Activated CD4-positive, alpha-beta T cell treated with anti-CD3 and anti-CD28 coated beads for 36 hours (primary cell): ENCODE measurements around the gene DNM2. TPM values are rescaled to one million over a fixed set of nuclear protein-coding genes. Genes with fewer than 3 reads are reported as not detected.
A peak's percentile ranks its signal among the peaks of the same experiment; 100 is the strongest.

Source experiments
- ATAC-seq: fragments of 200-7000 bp; cut with Tn5 transposase; one replicate; pipeline ENCODE4 v1.10.0; 2021; ENCODE audit warnings: mild to moderate bottlenecking, moderate library complexity
- CTCF ChIA-PET: fragments of 350-600 bp; sonication (Branson Sonifier 250); formaldehyde crosslinking; loops from one replicate; lab custom pipeline; 2021; ENCODE audit warnings: antibody characterized with exemption; lab: Charles Lee
- POLR2A ChIA-PET: fragments of 350-600 bp; sonication (Branson Sonifier 250); formaldehyde crosslinking; loops from one replicate; lab custom pipeline; 2021; ENCODE audit warnings: antibody characterized with exemption, inconsistent platforms; lab: Charles Lee
- DNase-seq: peaks from one replicate; pipeline ENCODE4 v3.0.0-alpha.2; 2020
- H3K27ac Mint-ChIP-seq: one replicate; pipeline ENCODE4 v1.8.0; 2021; ENCODE audit warnings: mixed read lengths
- H3K27me3 Mint-ChIP-seq: one replicate; pipeline ENCODE4 v1.8.0; 2021; ENCODE audit warnings: mixed read lengths
- H3K36me3 Mint-ChIP-seq: one replicate; pipeline ENCODE4 v1.8.0; 2021; ENCODE audit warnings: low read depth, mixed read lengths
- H3K4me1 Mint-ChIP-seq: one replicate; pipeline ENCODE4 v1.8.0; 2021; ENCODE audit warnings: mixed read lengths
- H3K4me3 Mint-ChIP-seq: one replicate; pipeline ENCODE4 v1.8.0; 2021; ENCODE audit warnings: mild to moderate bottlenecking, moderate library complexity, mixed read lengths
- H3K9me3 Mint-ChIP-seq: one replicate; pipeline ENCODE4 v1.8.0; 2021; ENCODE audit warnings: low read depth, mixed read lengths
- intact Hi-C, 2 experiments: fragments of 100-400 bp; cut with DNase I in 1 of 2; cut with micrococcal nuclease in 1 of 2; formaldehyde crosslinking; loops; one replicate each; pipeline versions ENCODE4 v1.14.2 to v1.15.1; 2022 to 2024; cut with DNase I, micrococcal nuclease
- total RNA-seq, 2 experiments: library from RNA; stranded (reverse); gene quantifications; one replicate each; pipeline ENCODE4 v1.2.3, GENCODE V29; 2021

Gene DNM2
- total RNA-seq, 2 experiments from 2014 or later: 167 to 185 TPM

- intact Hi-C loops: no loop called here
- H3K4me1 Mint-ChIP-seq: peaks cover 5% of the 10 kb centered on the region
- CTCF ChIA-PET: interaction anchor here (2.7 kb wide), 1 partner anchor 10 kb away, joined by 12 read pairs; the partner anchor contains the start of gene DNM2
- no peak for DNase-seq
- H3K4me3 Mint-ChIP-seq: no peak overlapping the region
- H3K9me3 Mint-ChIP-seq: no peaks in the 10 kb centered on the region
- no peak overlapping the region for H3K27ac Mint-ChIP-seq
- POLR2A ChIA-PET: no interaction called here
- no peaks in the 10 kb centered on the region for H3K27me3 Mint-ChIP-seq
- peaks cover 33% of the 10 kb centered on the region for H3K36me3 Mint-ChIP-seq
- ATAC-seq: no peak
Observed at GRCh38 chr19:10706990-10707389, 10.9 kb upstream of the DNM2 start.

- DNase-seq (no peak), ATAC-seq (no peak)
- intact Hi-C loops: no loop called here
- POLR2A ChIA-PET: no interaction called here
- Mint-ChIP-seq H3K9me3 (no peaks in the 10 kb centered on the region), H3K4me3 (no peak overlapping the region), H3K36me3 (peaks cover 29% of the 10 kb centered on the region), H3K27me3 (no peaks in the 10 kb centered on the region), H3K27ac (no peak overlapping the region), H3K4me1 (peaks cover 3% of the 10 kb centered on the region)
- CTCF ChIA-PET: interaction anchor here (2.7 kb wide), 1 partner anchor 10 kb away, joined by 12 read pairs; the partner anchor contains the start of gene DNM2
Observed at GRCh38 chr19:10707440-10707839, 10.4 kb upstream of the DNM2 start.

GRCh38 chr19:10708291-10708690, 9.6 kb upstream of the DNM2 start:
- no peak for ATAC-seq
- CTCF ChIA-PET: interaction anchor here (0.8 to 1.3 kb wide), 2 partner anchors 33 to 126 kb away, joined by 3 to 4 read pairs; no protein-coding TSS in a partner anchor
- intact Hi-C loops: no loop called here
- Mint-ChIP-seq H3K4me3 (no peak overlapping the region), H3K4me1 (peaks cover 5% of the 10 kb centered on the region), H3K36me3 (peaks cover 31% of the 10 kb centered on the region), H3K9me3 (no peaks in the 10 kb centered on the region), H3K27me3 (no peaks in the 10 kb centered on the region), H3K27ac (no peak overlapping the region)
- no peak for DNase-seq
- POLR2A ChIA-PET: no interaction called here

GRCh38 chr19:10712045-10712444, 5.8 kb upstream of the DNM2 start:
- CTCF ChIA-PET: no interaction called here
- Mint-ChIP-seq H3K9me3 (no peaks in the 10 kb centered on the region), H3K4me1 (peaks cover 13% of the 10 kb centered on the region), H3K27me3 (no peaks in the 10 kb centered on the region), H3K27ac (peak overlapping the region; percentile 48), H3K36me3 (peaks cover 31% of the 10 kb centered on the region), H3K4me3 (no peak overlapping the region)
- POLR2A ChIA-PET: no interaction called here
- DNase-seq (no peak), ATAC-seq (no peak)
- intact Hi-C loops: no loop called here

- intact Hi-C loops: no loop called here
- DNase-seq: no peak
- Mint-ChIP-seq H3K36me3 (peaks cover 26% of the 10 kb centered on the region), H3K4me1 (peaks cover 16% of the 10 kb centered on the region), H3K27ac (no peak overlapping the region), H3K9me3 (no peaks in the 10 kb centered on the region), H3K4me3 (no peak overlapping the region), H3K27me3 (no peaks in the 10 kb centered on the region)
- ChIA-PET POLR2A (no interaction called here), CTCF (interaction anchor here (1.4 kb wide), 1 partner anchor 152 kb away, joined by 4 read pairs; no protein-coding TSS in a partner anchor)
- ATAC-seq: no peak
Observed at GRCh38 chr19:10712754-10713153, 5.1 kb upstream of the DNM2 start.

GRCh38 chr19:10713317-10713716, 4.6 kb upstream of the DNM2 start:
- Mint-ChIP-seq H3K27me3 (no peaks in the 10 kb centered on the region), H3K4me1 (peaks cover 16% of the 10 kb centered on the region), H3K36me3 (peaks cover 23% of the 10 kb centered on the region), H3K4me3 (no peak overlapping the region), H3K27ac (peak overlapping the region; percentile 69), H3K9me3 (no peaks in the 10 kb centered on the region)
- ATAC-seq: no peak
- peak; percentile 66 for DNase-seq
- intact Hi-C loops: no loop called here
- CTCF ChIA-PET: interaction anchor here (0.6 to 1.4 kb wide), 2 partner anchors 106 to 151 kb away, joined by 3 to 4 read pairs; no protein-coding TSS in a partner anchor
- POLR2A ChIA-PET: no interaction called here

- intact Hi-C loops: loop anchor here (1.0 to 5.0 kb wide), 21 partner anchors 16 to 658 kb away; partner anchors contain the start of genes CARM1 (in 1 of the 2), CDC37 (in 1 of the 2), ILF3 (in 1 of the 2) and KRI1 (in 1 of the 2)
- Mint-ChIP-seq H3K4me1 (peaks cover 44% of the 10 kb centered on the region), H3K4me3 (peak overlapping the region; percentile 97), H3K27me3 (no peaks in the 10 kb centered on the region), H3K36me3 (peaks cover 11% of the 10 kb centered on the region), H3K9me3 (no peaks in the 10 kb centered on the region), H3K27ac (peak overlapping the region; percentile 86)
- POLR2A ChIA-PET: interaction anchor here (0.6 to 3.4 kb wide), 11 partner anchors 13 to 156 kb away, joined by 3 to 21 read pairs (median 4); partner anchors contain the start of genes C19orf38, KRI1, QTRT1 and TMED1
- DNase-seq (no peak), ATAC-seq (no peak)
- CTCF ChIA-PET: interaction anchor here (0.7 to 4.2 kb wide), 30 partner anchors 10 to 314 kb away, joined by 3 to 48 read pairs (median 8); partner anchors contain the start of genes CDC37, QTRT1 and TMED1
Observed at GRCh38 chr19:10717054-10717355, 874 bp upstream of the DNM2 start.

GRCh38 chr19:10718205-10719196, 622 bp downstream of the DNM2 start:
- peak; percentile 69 for DNase-seq
- ChIA-PET POLR2A (interaction anchor here (0.7 to 3.4 kb wide), 8 partner anchors 12 to 146 kb away, joined by 3 to 21 read pairs (median 4); partner anchors contain the start of genes C19orf38, QTRT1 and TMED1), CTCF (interaction anchor here (0.5 to 4.2 kb wide), 39 partner anchors 12 to 201 kb away, joined by 3 to 48 read pairs (median 5); partner anchors contain the start of genes QTRT1 and TMED1)
- Mint-ChIP-seq H3K27me3 (no peaks in the 10 kb centered on the region), H3K27ac (peak overlapping the region; percentile 89), H3K4me1 (peaks cover 47% of the 10 kb centered on the region), H3K9me3 (no peaks in the 10 kb centered on the region), H3K4me3 (peak overlapping the region; percentile 97), H3K36me3 (peaks cover 8% of the 10 kb centered on the region)
- intact Hi-C loops: loop anchor here (1.0 to 5.0 kb wide), 5 partner anchors 13 to 374 kb away; no protein-coding TSS in a partner anchor
- ATAC-seq: no peak

GRCh38 chr19:10719466-10719961, 1.6 kb downstream of the DNM2 start:
- ATAC-seq (no peak), DNase-seq (no peak)
- H3K4me1 Mint-ChIP-seq: peaks cover 47% of the 10 kb centered on the region
- intact Hi-C loops: loop anchor here (1.0 to 5.0 kb wide), 3 partner anchors 98 to 373 kb away; no protein-coding TSS in a partner anchor
- CTCF ChIA-PET: interaction anchor here (0.7 to 4.2 kb wide), 10 partner anchors 11 to 152 kb away, joined by 3 to 48 read pairs (median 4); partner anchors contain the start of genes QTRT1 and TMED1
- H3K4me3 Mint-ChIP-seq: peak overlapping the region; percentile 97
- POLR2A ChIA-PET: interaction anchor here (0.6 to 0.7 kb wide), 3 partner anchors 9 to 32 kb away, joined by 3 read pairs; no protein-coding TSS in a partner anchor
- H3K27ac Mint-ChIP-seq: peak overlapping the region; percentile 69
- H3K9me3 Mint-ChIP-seq: no peaks in the 10 kb centered on the region
- peaks cover 6% of the 10 kb centered on the region for H3K36me3 Mint-ChIP-seq
- no peaks in the 10 kb centered on the region for H3K27me3 Mint-ChIP-seq

GRCh38 chr19:10720607-10721125, 2.8 kb downstream of the DNM2 start:
- CTCF ChIA-PET: interaction anchor here (0.6 to 2.0 kb wide), 7 partner anchors 10 to 215 kb away, joined by 3 to 9 read pairs (median 4); partner anchors contain the start of gene TMED1

More at GRCh38 chr19:10720607-10721125, 2.8 kb downstream of the DNM2 start:
- ATAC-seq: no peak
- peaks cover 9% of the 10 kb centered on the region for H3K36me3 Mint-ChIP-seq
- H3K4me3 Mint-ChIP-seq: no peak overlapping the region
- DNase-seq: no peak
- no peaks in the 10 kb centered on the region for H3K9me3 Mint-ChIP-seq
- intact Hi-C loops: no loop called here
- H3K4me1 Mint-ChIP-seq: peaks cover 52% of the 10 kb centered on the region
- no peak overlapping the region for H3K27ac Mint-ChIP-seq
- no peaks in the 10 kb centered on the region for H3K27me3 Mint-ChIP-seq
- POLR2A ChIA-PET: no interaction called here
